ENCODE data around the gene NUP93. TPM values are rescaled to one million over a fixed set of nuclear protein-coding genes. Genes with fewer than 3 reads are reported as not detected.

NUP93 gene
- polyA plus RNA-seq, 1 of the 3 experiments (the other 2 are of a cell fraction): 43.1 TPM

DNA sequence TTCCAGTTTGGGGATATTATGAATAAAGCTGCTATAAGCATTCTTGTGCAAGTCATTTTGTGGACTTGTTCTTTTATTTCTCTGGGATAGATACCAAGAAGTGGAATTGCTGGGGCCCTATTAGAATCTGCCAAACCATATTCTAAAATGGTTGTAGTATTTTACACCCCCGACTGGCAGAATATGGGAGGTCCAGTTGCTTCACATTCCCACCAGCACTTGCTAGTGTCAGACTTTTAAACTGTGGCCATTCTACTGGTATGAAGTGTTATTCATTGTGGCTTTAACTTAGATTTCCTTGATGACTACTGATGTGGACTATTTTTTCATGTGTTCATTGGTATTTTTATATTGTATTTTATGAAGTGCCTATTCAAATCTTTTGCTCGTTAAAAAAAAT is 18.1 kb upstream of the NUP93 start:
- Histone ChIP-seq H3K9me2 (no peaks in the 10 kb centered on the region), H3K4me2 (no peak overlapping the region), H3K79me2 (ENCODE audit: insufficient read depth) (no peaks in the 10 kb centered on the region), H3F3A (replicated peaks; ENCODE audit: insufficient read depth) (no peaks in the 10 kb centered on the region), H3K27me3 (ENCODE audit: insufficient read depth) (no peaks in the 10 kb centered on the region), H3K4me3 (ENCODE audit: low read depth in 2 of 2, low read length in 1 of 2) (no peak overlapping the region), H3K4me1 (ENCODE audit: control insufficient read depth in 1 of 2, insufficient read depth in 2 of 2, low read depth in 1 of 2, low read length in 1 of 2) (peaks cover 0 to 18% of the 10 kb centered on the region in 2 experiments; a peak in 2 of 4 replicates), H2AFZ (ENCODE audit: low read depth) (no peak overlapping the region), H3K27ac (ENCODE audit: low read depth in 2 of 2, low read length in 1 of 2) (no peak overlapping the region), H3K9ac (no peak overlapping the region), H3K36me3 (replicated peaks in 1 of 2; ENCODE audit: control insufficient read depth in 1 of 2, insufficient read depth in 2 of 2, low read length in 1 of 2) (no peaks in the 10 kb centered on the region), H4K20me1 (ENCODE audit: insufficient read depth) (no peaks in the 10 kb centered on the region), H3K9me3 (no peaks in the 10 kb centered on the region)
- no peak for DNase-seq
- ChIA-PET CTCF (interaction anchor here (1.2 to 2.2 kb wide), 2 partner anchors 10 to 78 kb away, joined by 7 to 10 read pairs; no protein-coding TSS in a partner anchor), POLR2A (no interaction called here)
- 84% methylated on average over 2 of the region's 2 CpGs for WGBS (ENCODE audit: low lambda C conversion rate)
- TF ChIP-seq FOSL2 (IDR thresholded peaks at IDR 0.05; ENCODE audit: borderline replicate concordance, low read depth): no peak
- no peak for TF ChIP-seq TAF1 (IDR thresholded peaks at IDR 0.05; ENCODE audit: borderline replicate concordance, low read depth, low read length)
- TF ChIP-seq, protein P1, sequence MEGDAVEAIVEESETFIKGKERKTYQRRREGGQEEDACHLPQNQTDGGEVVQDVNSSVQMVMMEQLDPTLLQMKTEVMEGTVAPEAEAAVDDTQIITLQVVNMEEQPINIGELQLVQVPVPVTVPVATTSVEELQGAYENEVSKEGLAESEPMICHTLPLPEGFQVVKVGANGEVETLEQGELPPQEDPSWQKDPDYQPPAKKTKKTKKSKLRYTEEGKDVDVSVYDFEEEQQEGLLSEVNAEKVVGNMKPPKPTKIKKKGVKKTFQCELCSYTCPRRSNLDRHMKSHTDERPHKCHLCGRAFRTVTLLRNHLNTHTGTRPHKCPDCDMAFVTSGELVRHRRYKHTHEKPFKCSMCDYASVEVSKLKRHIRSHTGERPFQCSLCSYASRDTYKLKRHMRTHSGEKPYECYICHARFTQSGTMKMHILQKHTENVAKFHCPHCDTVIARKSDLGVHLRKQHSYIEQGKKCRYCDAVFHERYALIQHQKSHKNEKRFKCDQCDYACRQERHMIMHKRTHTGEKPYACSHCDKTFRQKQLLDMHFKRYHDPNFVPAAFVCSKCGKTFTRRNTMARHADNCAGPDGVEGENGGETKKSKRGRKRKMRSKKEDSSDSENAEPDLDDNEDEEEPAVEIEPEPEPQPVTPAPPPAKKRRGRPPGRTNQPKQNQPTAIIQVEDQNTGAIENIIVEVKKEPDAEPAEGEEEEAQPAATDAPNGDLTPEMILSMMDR (IDR thresholded peaks at IDR 0.05): no peak
- no peak for TF ChIP-seq RFX5 (IDR thresholded peaks at IDR 0.05; ENCODE audit: low read length)
- TF ChIP-seq, protein P2, sequence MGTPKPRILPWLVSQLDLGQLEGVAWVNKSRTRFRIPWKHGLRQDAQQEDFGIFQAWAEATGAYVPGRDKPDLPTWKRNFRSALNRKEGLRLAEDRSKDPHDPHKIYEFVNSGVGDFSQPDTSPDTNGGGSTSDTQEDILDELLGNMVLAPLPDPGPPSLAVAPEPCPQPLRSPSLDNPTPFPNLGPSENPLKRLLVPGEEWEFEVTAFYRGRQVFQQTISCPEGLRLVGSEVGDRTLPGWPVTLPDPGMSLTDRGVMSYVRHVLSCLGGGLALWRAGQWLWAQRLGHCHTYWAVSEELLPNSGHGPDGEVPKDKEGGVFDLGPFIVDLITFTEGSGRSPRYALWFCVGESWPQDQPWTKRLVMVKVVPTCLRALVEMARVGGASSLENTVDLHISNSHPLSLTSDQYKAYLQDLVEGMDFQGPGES (IDR thresholded peaks at IDR 0.05; ENCODE audit: low read depth, low read length): no peak
- TF ChIP-seq TCF12 (IDR thresholded peaks at IDR 0.05): no peak
- TF ChIP-seq, protein P3, sequence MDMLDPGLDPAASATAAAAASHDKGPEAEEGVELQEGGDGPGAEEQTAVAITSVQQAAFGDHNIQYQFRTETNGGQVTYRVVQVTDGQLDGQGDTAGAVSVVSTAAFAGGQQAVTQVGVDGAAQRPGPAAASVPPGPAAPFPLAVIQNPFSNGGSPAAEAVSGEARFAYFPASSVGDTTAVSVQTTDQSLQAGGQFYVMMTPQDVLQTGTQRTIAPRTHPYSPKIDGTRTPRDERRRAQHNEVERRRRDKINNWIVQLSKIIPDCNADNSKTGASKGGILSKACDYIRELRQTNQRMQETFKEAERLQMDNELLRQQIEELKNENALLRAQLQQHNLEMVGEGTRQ (IDR thresholded peaks at IDR 0.05; ENCODE audit: borderline replicate concordance, low read depth, low read length): no peak
- TF ChIP-seq, protein P4, sequence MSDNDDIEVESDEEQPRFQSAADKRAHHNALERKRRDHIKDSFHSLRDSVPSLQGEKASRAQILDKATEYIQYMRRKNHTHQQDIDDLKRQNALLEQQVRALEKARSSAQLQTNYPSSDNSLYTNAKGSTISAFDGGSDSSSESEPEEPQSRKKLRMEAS (IDR thresholded peaks at IDR 0.05; ENCODE audit: low read depth): no peak
- no peak for TF ChIP-seq NRF1 (IDR thresholded peaks at IDR 0.05; ENCODE audit: low read depth, low read length)
- TF ChIP-seq, protein P5, sequence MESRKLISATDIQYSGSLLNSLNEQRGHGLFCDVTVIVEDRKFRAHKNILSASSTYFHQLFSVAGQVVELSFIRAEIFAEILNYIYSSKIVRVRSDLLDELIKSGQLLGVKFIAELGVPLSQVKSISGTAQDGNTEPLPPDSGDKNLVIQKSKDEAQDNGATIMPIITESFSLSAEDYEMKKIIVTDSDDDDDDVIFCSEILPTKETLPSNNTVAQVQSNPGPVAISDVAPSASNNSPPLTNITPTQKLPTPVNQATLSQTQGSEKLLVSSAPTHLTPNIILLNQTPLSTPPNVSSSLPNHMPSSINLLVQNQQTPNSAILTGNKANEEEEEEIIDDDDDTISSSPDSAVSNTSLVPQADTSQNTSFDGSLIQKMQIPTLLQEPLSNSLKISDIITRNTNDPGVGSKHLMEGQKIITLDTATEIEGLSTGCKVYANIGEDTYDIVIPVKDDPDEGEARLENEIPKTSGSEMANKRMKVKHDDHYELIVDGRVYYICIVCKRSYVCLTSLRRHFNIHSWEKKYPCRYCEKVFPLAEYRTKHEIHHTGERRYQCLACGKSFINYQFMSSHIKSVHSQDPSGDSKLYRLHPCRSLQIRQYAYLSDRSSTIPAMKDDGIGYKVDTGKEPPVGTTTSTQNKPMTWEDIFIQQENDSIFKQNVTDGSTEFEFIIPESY (IDR thresholded peaks at IDR 0.05; ENCODE audit: borderline replicate concordance, low read depth): no peak
